HG02938 (cell line): ENCODE data around the gene ZSCAN4.

Experiments
- ATAC-seq: cut with Tn5 transposase; IDR thresholded peaks from one replicate; pipeline ENCODE4 v1.9.1; 2021; ENCODE audit warnings: mild to moderate bottlenecking, moderate library complexity; ENCODE audit not compliant: unreplicated experiment

ZSCAN4 gene, protein sequence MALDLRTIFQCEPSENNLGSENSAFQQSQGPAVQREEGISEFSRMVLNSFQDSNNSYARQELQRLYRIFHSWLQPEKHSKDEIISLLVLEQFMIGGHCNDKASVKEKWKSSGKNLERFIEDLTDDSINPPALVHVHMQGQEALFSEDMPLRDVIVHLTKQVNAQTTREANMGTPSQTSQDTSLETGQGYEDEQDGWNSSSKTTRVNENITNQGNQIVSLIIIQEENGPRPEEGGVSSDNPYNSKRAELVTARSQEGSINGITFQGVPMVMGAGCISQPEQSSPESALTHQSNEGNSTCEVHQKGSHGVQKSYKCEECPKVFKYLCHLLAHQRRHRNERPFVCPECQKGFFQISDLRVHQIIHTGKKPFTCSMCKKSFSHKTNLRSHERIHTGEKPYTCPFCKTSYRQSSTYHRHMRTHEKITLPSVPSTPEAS

DNA sequence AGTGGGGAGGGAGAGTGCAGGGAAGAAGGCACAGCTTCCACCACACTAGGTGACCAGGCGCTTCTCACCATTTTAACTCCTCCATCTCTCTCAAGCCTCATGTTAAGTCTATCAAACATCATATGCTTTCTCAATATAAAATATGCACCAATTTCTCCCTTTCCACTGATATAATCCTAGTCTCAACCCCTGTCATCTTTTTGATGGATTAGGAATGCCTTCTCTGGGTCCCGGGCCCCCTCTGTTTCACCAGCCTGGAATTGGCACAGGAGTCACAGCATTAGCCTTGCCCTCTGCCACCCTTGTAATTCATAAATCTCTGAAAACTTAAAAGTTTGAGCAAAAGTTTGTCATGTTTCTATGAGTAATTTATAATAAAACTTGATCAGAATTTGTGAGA lies at the start of gene ZSCAN4:
Gene ZSCAN4 (plus strand): TSS at position 301 of the 400 bp plus-strand sequence. CDS start 7,211 bp downstream, outside the sequence.
- ATAC-seq, result no peak

DNA sequence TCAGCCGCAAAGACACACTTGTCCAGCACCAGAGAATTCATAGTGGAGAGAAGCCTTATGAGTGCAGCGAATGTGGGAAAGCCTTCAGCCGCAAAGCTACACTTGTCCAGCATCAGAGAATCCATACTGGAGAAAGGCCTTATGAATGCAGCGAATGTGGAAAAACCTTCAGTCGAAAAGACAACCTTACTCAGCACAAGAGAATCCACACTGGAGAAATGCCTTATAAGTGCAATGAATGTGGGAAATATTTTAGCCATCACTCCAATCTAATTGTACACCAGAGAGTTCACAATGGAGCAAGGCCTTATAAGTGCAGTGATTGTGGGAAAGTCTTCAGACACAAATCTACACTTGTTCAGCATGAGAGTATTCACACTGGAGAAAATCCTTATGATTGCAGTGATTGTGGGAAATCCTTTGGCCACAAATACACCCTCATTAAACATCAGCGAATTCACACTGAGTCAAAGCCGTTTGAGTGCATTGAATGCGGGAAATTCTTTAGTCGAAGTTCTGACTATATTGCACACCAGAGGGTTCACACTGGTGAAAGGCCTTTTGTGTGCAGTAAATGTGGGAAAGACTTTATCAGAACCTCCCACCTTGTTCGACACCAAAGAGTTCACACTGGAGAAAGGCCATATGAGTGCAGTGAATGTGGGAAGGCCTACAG lies 47.9 kb upstream of the ZSCAN4 start:
- ATAC-seq, result no peak

DNA sequence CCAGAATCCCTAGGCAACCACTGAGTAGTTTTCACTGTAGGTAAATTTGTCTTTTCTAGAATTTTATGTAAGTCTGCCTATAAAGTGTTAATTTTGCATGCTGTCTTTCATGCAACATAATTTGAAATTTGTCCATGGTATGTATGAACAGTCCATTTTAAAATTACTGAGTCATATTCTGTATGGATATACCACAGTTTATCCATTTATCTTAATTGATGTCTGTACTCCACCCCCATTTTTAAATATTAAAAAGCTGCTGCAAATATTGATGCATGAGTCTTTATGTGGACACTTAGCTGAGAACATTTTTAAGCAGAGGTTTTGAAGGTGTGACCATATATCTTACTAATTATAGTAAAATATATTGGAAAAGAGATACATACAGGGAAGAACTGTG lies 45.6 kb upstream of the ZSCAN4 start:
- no peak for ATAC-seq

DNA sequence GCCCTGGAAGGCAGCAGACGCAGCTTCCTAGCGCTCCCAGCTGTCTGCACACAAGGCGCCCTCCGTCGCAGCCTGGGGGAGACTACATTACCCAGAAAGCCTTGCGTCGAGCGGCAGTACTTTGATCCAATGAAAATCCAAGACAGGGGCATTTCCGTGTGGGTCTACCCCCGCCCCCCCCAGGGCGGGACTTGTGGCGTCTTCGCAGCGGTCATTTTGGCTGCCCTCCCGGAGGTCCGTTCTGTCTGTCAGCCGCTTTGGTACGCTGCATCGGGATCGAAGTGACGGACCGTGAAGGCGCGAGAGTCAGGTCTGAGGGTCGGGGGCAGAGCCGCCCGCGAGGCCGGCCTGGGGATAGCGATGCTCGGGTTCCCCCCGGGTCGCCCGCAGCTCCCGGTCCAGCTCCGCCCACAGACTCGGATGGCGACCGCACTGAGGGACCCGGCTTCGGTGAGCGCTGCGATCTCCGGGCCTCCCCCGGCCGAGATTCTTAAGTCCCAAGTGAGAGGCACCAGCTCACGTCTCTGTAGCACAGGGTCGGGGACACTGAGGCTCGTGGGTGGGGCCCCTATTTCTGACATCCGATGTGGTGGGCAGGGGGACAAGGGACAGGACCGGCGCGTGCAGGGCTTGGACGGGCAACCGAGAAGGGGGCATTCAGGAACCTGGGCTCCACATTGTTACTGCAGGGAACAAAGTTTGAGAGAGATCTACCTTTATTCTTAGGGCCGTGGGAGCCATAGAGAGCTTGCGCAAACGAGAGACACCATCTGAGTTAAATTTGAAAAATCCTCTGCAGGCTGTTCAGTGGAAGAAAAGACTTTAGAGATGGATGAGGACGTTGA lies 35.5 kb upstream of the ZSCAN4 start, which contains the start of gene ZNF211:
Gene ZNF211 (plus strand): TSS at position 182 of the 845 bp plus-strand sequence. CDS start 179 bp downstream, at position 361.
- ATAC-seq, result peak; percentile 92

DNA sequence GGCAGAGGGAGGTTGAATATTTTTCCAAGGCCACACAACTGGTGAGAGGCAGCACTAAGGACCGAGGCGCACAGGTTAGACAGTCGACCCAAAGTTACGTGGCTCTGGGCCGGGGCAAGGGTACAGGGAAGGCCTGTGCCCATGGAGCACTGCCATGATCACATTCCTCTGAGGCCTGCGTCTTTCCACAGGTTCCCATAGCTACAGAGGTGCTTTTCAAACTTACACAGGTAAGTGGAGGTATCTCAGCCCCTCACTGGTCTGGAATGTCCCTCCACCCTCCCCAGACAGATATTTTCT lies 35.0 kb upstream of the ZSCAN4 start:
- ATAC-seq, result no peak

DNA sequence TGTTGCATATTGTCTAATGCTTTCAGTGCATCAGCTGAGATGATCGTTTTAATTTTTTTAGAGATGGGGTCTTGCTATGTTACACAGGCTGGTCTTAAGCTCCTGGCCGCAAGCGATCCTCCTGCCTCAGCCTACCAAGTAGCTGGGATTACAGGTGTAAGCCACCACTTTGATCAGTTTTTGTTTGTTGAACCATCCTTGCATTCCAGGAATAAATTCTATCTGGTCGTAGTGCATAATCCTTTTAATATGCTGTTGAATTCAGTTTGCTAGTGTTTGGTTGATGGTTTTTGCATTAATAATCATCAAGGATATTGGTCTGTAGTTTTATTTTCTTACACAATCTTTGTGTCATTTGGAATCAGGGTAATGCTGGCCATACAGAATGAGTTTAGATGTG lies 31.4 kb upstream of the ZSCAN4 start:
- ATAC-seq, result no peak

DNA sequence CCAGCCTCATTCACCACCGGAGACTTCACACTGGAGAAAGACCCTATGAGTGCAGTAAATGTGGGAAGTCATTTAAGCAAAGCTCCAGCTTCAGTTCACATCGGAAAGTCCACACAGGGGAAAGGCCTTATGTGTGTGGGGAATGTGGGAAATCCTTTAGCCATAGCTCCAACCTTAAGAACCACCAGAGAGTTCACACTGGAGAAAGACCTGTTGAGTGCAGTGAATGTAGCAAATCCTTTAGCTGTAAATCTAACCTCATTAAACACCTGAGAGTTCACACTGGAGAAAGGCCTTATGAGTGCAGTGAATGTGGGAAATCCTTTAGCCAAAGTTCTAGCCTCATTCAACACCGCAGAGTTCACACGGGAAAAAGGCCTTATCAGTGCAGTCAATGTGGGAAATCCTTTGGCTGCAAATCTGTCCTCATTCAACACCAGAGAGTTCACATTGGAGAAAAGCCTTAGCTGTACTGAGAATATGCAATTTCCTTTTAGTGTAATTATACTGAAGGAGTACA lies 27.0 kb upstream of the ZSCAN4 start:
- ATAC-seq, result no peak

DNA sequence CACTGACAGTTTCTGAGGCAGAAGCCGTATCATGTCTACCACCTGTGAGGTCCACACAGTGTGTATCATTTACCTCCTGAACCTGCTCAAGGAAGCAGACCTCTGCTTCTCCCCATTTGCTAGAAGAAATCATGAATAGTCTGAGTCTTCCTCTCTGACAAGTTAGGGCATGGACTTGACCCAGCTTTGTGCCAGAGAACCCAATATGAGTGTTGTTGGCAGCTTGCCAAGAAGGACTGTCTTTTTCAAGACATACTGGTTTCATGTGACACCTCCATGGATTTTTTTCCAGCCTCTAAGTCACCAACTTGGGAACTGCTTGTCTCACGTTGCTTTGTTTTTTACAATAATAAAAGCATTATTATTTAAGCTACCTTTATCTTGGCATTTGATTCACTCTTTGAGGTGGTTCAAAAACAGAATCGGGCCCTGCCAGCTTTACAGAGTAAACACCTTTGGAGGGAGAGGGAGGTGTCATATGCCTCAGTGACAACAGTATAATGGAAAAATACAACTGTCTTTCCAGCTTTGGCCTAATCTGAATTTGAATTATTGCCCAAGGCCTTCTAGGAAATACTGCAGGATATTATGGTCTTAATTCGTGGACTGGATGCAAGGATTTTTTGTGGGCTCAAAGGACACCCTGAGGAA lies 26.2 kb upstream of the ZSCAN4 start:
- no peak for ATAC-seq

DNA sequence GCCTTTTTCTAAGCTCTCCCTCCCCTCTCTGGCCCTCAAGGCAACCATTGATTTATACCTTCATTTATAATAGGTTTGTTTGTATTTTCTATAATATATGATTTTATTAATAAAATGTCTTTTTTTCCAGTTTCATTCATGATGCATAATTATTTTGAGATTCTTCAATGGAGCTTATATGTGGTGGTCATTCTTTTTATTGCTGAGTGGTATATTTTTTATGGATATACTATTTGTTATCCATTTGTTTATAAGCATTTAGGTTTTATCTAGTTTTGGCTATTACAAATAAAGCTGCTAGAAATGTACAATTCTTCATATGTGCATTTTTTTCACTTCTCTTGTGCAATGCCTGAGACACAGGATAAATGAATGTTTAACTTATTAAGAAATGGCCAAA lies 25.0 kb upstream of the ZSCAN4 start:
- no peak for ATAC-seq

DNA sequence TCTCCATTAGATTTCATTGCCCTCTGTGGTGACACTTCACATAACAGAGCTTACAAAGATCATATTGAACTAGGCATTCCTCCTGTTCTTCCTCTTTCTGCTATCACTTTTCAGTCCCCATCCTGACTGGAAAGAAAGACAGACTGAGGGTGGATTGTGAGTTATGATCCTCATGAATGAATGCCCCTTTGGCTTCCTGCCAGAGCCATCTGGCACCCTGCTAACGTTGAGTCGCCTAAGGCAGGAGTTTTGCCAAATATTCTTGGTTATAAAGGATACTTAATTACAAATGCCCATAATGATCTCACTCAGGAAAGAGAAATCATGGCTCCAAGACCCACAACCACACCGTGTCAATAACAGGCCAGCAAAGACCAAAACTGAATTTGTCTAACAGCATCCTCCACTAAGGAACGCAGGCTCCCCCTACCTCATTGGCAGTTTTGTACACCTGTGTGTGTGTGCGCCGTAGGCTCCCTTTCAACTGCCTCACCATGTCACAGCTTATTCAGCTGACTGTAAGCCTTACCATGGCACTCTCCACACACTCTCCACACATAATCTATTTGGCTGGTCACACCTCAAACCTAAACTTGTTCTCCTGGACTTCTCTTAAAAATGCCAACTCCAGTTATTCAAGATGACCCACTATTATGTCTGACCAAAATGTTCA lies 20.3 kb upstream of the ZSCAN4 start:
- ATAC-seq, result no peak

DNA sequence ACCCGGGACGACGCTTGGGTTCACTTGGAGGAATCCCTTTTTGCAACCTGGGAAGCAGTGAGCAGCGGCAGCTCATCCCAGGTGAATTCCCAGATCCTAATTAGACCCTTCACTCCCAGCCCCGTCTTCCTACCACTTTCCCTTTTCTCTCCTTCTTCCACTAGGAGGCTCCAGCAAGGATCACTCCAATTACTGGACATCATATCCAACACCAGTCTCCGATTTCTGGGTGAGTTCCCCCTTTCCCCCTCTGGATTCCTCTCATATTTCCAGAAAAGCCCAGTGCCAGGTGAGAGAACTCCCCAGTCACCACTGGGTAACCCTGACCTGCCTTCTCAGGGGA lies 17.1 kb upstream of the ZSCAN4 start:
- ATAC-seq, result no peak

DNA sequence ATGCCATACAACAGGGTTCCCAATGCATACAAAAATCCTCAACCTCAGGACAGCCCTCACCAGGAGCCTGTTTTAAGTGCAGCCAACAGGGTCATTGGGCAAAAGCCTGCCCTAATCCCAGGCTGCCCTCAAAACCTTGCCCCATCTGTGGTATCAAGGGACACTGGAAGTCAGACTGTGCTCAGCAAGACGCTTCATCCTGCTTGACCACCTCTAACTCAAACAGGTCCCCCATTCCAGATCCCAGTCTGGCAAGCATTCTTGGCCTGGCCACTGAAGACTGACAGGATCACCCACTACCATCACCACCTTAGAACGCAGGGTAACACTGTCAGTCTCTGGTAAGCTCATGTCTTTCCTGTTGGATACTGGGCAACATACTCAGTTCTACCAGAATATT lies 15.0 kb upstream of the ZSCAN4 start:
- ATAC-seq, result no peak

DNA sequence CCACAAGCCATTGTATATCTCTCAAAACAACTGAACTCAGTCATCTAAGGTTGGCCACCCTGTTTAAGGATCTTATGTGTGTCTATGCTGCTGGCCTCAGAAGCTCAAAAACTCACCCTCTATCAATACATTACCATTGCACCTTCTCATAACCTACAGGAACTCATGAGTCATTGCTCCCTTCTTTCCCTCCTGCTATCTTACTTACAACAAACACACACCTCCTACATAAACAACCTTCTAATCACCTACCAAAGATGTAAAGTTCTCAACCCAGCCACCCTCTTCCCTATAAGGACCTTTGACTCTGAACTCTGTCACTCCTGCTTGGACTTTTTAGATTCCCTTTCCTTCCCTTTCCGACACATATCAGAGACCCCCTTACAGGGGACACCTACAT lies 13.3 kb upstream of the ZSCAN4 start:
- ATAC-seq, result no peak

DNA sequence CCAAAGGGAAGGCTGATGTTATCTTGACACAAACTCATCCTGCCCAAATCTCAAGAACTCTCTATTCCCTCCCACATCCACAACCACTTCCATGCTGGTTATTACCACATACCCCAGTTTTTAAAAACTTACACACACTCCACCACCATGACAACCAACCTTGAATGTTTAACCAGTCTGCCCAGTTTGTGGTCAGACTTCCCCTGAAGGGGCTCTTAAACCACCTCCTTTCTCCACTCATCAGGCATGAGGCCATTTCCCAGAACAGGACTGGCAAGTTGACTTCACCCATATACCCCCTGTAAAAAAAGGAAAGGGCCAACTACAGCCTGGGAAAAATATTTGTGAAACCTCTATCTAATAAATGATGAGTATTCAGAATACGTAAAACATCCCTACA lies 12.4 kb upstream of the ZSCAN4 start:
- no peak for ATAC-seq

DNA sequence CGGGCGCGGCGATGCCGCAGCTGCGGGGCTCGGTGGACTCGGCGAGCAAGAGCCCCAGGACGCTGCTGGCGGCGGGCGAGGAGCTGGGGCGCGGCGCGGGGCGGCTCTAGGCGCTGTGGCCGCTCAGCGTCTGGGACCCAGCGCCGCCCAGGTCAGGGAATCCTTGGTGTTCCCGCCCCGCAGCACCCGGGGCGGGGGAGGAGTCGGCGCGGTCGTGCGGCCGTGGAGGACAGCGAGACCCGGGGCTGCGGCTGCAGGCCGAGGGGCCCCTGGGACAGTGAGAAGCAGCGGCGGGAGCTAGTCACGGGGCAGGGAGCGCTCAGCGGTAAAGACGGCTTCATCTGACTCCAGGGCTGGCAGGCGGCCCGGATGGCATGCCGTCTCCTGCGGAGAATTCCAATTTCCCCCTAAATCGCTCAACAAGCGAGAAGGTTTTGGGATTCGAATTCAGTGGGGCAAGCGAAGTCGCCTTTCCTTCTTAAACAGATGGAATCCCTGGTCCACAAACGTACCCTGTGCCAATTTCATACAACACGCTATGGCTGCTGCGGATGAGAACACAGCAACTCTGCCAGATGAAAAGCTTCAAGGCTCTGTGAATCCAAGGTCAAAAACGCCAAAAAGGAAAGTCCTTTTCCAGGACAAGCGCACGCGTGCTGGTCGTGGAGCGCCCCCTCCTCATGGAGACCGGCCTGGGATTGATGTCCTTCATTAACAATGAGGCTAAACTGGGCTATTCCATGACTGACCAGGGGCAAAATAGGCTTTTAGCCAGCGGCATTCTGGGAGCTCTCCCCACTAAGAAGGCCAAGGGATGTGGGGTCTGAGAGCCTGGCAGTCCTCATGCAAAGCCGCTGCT lies 4.2 kb upstream of the ZSCAN4 start:
- ATAC-seq, result no peak

DNA sequence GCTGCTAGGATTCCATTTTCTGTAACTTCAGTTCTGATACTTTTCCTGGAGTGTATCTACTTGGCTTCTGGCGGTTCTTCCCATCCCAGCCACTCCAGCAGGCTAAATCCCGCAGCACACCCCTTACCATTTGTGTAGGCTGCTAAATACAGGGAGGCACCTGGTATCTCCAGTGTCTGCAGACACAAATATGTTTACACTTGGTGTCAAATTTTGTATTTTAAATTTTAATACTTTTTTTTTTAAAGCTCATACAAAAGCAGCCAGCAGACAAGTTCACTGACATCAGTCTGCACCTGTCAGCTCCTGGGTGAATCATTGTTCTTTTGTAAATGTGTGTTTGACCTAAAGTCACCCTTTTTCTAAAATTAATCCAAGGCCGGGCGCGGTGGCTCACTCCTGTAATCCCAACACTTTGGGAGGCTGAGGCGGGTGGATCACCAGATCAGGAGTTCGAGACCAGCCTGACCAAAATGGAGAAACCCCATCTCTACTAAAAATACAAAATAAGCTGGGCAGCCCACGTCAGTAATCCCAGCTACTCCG lies 3.4 kb upstream of the ZSCAN4 start:
- no peak for ATAC-seq

DNA sequence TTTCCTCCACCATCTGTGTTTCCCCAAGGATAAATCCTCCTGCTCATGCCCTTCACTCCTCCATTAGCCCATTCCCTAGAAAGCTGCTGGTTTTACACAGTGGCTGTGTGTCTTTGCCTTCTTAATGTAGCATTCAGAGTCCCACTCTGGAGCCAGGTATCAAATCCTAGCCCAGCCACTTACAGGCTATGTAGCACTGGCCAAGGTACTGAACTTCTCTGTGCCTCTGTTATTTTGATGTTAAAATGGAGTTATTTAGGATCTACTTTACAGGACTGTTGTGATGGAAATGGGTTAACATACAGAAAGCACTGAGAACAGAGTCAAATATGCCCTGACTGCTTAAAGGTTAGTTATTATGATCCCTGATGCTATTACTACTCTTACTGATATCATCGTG lies 1.5 kb upstream of the ZSCAN4 start:
- no peak for ATAC-seq

DNA sequence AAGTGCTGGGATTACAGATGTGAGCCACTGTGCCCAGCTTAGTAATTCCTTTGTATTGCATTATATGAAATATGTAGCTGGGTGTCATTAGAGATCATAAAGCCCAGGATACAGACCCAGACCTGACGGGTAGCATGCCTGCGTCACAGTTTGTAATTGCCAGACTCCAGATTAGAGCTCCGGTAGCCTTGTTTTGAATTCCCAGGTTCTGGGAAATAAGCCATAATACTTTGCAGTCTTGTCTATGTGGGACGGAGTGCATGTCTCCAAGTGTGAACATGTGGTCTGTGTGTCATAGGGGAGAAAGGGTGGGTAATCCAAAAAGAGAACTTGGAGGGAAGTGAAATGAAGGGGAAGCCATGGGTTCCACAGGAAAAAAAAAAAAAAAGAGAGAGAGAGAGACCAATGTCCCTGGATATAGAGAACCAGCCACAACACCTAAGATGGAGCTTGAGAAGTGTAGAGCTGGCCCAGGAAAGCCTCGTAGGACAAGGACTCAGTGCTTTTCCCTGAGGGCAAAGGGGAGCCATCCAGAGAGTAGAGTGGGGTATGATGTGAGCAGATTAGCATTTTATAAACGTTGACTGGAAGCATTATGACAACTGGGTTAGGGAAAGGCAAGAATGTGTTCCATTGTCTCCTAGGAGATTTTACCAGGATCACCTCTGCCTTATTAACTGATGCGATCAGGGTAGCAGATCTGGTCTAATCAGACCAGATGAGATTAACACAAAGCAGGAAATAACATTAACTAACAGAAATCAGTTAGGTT lies 2.6 kb downstream of the ZSCAN4 start:
- ATAC-seq, result no peak
